HCT116 (cell line): ENCODE results near the gene NLRP6.

Source experiments
- CTCF ChIP-seq, 3 experiments: fragments of 200-600 bp in 1 of 3; sonication (generic) in 1 of 3; IDR thresholded peaks in 2 of 3; conservative IDR thresholded peaks in 1 of 3; 2 replicates each; pipeline ENCODE4 v1.5.1; 2012 to 2017; ENCODE audit warnings: low read depth in 2 of 3, low read length in 2 of 3, antibody characterized with exemption in 1 of 3, borderline replicate concordance in 1 of 3, control low read depth in 1 of 3, mild to moderate bottlenecking in 1 of 3, mixed read lengths in 1 of 3, mixed run types in 1 of 3, moderate library complexity in 1 of 3; ENCODE audit not compliant: insufficient read depth in 1 of 3
- EGR1 ChIP-seq: IDR thresholded peaks from 2 replicates; pipeline ENCODE4 v1.6.1; 2012; ENCODE audit warnings: low read depth
- MAX ChIP-seq: IDR thresholded peaks from 2 replicates; pipeline ENCODE4 v1.6.1; 2012
- POLR2AphosphoS5 ChIP-seq: IDR thresholded peaks from 2 replicates; pipeline ENCODE4 v1.6.1; 2011; ENCODE audit warnings: mild to moderate bottlenecking, low read depth, low read length, moderate library complexity
- RAD21 ChIP-seq: IDR thresholded peaks from 2 replicates; pipeline ENCODE4 v1.6.1; 2012; ENCODE audit warnings: low read depth, mild to moderate bottlenecking
- SRF ChIP-seq: IDR thresholded peaks from 2 replicates; pipeline ENCODE4 v1.6.1; 2012; ENCODE audit warnings: low read depth
- TCF7L2 ChIP-seq: IDR thresholded peaks from 2 replicates; pipeline ENCODE4 v1.7.0; 2011; ENCODE audit warnings: borderline replicate concordance, inconsistent platforms; ENCODE audit not compliant: insufficient read depth, insufficient read length; ENCODE audit errors: extremely low read depth
- YY1 ChIP-seq: IDR thresholded peaks from 2 replicates; pipeline ENCODE4 v1.6.1; 2011; ENCODE audit warnings: low read length, low read depth, moderate library complexity, mild to moderate bottlenecking; ENCODE audit not compliant: insufficient replicate concordance; ENCODE audit errors: extremely low read depth
- ZNF274 ChIP-seq: fragments of 200-500 bp; sonication (Bioruptor generic); IDR thresholded peaks from 2 replicates; pipeline ENCODE4 v1.6.1; 2014; ENCODE audit warnings: mild to moderate bottlenecking, low read depth, low read length, inconsistent platforms
- TF ChIP-seq, protein P1 (sequence below): IDR thresholded peaks from 2 replicates; pipeline ENCODE4 v1.6.1; 2012; ENCODE audit warnings: low read depth

DNA sequence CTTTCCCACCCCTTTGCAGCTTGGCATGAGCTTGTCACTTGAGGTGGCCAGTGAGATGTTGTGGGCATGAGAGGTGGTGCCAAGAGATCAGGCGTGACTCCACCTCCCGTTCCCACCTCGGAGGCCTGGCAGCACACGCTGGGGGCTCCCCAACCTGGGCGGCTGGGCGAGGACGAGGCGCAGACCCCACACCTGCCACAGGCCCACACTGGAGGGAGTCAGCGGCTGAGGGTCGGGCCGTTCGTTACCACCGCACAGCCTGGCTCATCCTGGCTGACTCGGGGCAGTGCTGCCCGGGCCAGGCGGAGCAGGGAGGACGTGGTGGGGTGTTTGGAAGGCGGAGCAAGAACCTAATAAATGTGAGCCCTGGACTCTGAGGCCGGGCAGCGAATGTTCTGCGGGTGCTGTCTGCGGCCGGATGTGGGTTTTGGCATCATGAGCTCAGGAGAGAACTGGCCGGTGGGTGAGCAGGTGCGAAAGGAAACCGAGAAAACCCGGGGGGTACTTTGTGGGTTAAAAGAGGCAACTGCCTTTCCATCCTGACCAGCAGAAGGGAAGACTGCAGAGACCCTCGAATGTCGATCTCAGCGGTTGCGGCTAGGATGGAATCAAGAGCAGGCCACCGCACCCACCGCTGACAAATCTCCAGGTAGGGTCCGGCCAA lies 52.6 kb downstream of the NLRP6 start:
- no peak for TF ChIP-seq CTCF (IDR thresholded peaks at IDR 0.05 in 2 of 3, conservative IDR thresholded peaks at IDR 0.05 in 1 of 3; ENCODE audit: borderline replicate concordance in 1 of 3, insufficient read depth in 1 of 3, low read depth in 2 of 3, low read length in 2 of 3)
- no peak for TF ChIP-seq SRF
- TF ChIP-seq, protein P1, sequence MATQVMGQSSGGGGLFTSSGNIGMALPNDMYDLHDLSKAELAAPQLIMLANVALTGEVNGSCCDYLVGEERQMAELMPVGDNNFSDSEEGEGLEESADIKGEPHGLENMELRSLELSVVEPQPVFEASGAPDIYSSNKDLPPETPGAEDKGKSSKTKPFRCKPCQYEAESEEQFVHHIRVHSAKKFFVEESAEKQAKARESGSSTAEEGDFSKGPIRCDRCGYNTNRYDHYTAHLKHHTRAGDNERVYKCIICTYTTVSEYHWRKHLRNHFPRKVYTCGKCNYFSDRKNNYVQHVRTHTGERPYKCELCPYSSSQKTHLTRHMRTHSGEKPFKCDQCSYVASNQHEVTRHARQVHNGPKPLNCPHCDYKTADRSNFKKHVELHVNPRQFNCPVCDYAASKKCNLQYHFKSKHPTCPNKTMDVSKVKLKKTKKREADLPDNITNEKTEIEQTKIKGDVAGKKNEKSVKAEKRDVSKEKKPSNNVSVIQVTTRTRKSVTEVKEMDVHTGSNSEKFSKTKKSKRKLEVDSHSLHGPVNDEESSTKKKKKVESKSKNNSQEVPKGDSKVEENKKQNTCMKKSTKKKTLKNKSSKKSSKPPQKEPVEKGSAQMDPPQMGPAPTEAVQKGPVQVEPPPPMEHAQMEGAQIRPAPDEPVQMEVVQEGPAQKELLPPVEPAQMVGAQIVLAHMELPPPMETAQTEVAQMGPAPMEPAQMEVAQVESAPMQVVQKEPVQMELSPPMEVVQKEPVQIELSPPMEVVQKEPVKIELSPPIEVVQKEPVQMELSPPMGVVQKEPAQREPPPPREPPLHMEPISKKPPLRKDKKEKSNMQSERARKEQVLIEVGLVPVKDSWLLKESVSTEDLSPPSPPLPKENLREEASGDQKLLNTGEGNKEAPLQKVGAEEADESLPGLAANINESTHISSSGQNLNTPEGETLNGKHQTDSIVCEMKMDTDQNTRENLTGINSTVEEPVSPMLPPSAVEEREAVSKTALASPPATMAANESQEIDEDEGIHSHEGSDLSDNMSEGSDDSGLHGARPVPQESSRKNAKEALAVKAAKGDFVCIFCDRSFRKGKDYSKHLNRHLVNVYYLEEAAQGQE: no peak
- no peak for TF ChIP-seq MAX
- no peak for TF ChIP-seq POLR2AphosphoS5
- TF ChIP-seq RAD21: no peak
- no peak for TF ChIP-seq TCF7L2
- TF ChIP-seq ZNF274: no peak
- no peak for TF ChIP-seq YY1
- TF ChIP-seq EGR1: no peak
